RWPE1 (cell line): ENCODE measurements around the gene LCN12.
A peak's percentile ranks its signal among the peaks of the same experiment; 100 is the strongest.

Experiments
- CTCF ChIA-PET: fragments of 350-600 bp; sonication (Branson Sonifier 250); formaldehyde crosslinking; extraction: SDS; loops from one replicate; lab custom pipeline; 2021; lab: Yijun Ruan, JAX
- POLR2A ChIA-PET: fragments of 400-600 bp; formaldehyde crosslinking; extraction: SDS; loops from one replicate; lab custom pipeline; 2020; ENCODE audit warnings: antibody characterized with exemption; ENCODE audit not compliant: low non-redundant PET; lab: Yijun Ruan, JAX
- DNase-seq: peaks from one replicate; pipeline ENCODE4 v3.0.0; 2012; ENCODE audit warnings: low spot score
- H3K27ac ChIP-seq: fragments of 450-650 bp; 2 replicates; pipeline ENCODE4 v1.5.1; 2017
- TF ChIP-seq, protein P1 (sequence below): fragments of 450-650 bp; conservative IDR thresholded peaks from 2 replicates; pipeline ENCODE4 v1.5.1; 2017; ENCODE audit warnings: low read depth, mild to moderate bottlenecking

Gene LCN12

DNA sequence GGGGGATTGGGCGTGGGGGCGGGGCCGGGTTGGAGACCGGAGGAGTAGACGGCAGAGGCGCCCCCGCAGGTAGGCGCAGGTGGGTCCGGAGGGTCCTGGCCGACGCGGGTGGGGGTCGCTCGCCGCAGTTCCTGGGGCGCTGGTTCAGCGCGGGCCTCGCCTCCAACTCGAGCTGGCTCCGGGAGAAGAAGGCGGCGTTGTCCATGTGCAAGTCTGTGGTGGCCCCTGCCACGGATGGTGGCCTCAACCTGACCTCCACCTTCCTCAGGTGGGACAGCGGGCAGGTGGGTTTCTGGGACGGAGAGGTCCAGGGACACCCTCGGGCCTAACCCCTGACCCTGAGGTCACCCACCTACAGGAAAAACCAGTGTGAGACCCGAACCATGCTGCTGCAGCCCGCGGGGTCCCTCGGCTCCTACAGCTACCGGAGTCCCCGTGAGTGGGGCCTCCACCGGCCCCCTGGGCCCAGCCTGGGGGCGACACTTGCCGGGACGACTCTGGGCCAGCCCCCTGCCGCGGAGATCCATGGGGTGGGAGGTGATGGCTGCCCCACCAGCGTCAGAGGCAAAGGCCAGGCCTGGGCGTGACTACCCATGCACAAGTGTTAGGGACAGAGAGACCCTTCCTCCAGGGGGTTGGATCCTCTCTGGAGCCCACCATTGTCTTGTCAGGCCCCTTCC, 26.9 kb downstream of the LCN12 start:
- ChIA-PET CTCF (interaction anchor here (1.0 kb wide), 1 partner anchor 56 kb away, joined by 5 read pairs; no protein-coding TSS in a partner anchor), POLR2A (interaction anchor here (0.6 to 1.2 kb wide), 3 partner anchors 10 to 17 kb away, joined by 3 to 5 read pairs (median 3); partner anchors contain the start of gene CLIC3)
- no peak for DNase-seq
- TF ChIP-seq, protein P1, sequence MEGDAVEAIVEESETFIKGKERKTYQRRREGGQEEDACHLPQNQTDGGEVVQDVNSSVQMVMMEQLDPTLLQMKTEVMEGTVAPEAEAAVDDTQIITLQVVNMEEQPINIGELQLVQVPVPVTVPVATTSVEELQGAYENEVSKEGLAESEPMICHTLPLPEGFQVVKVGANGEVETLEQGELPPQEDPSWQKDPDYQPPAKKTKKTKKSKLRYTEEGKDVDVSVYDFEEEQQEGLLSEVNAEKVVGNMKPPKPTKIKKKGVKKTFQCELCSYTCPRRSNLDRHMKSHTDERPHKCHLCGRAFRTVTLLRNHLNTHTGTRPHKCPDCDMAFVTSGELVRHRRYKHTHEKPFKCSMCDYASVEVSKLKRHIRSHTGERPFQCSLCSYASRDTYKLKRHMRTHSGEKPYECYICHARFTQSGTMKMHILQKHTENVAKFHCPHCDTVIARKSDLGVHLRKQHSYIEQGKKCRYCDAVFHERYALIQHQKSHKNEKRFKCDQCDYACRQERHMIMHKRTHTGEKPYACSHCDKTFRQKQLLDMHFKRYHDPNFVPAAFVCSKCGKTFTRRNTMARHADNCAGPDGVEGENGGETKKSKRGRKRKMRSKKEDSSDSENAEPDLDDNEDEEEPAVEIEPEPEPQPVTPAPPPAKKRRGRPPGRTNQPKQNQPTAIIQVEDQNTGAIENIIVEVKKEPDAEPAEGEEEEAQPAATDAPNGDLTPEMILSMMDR: no peak
- H3K27ac ChIP-seq: peak overlapping the region; percentile 57

DNA sequence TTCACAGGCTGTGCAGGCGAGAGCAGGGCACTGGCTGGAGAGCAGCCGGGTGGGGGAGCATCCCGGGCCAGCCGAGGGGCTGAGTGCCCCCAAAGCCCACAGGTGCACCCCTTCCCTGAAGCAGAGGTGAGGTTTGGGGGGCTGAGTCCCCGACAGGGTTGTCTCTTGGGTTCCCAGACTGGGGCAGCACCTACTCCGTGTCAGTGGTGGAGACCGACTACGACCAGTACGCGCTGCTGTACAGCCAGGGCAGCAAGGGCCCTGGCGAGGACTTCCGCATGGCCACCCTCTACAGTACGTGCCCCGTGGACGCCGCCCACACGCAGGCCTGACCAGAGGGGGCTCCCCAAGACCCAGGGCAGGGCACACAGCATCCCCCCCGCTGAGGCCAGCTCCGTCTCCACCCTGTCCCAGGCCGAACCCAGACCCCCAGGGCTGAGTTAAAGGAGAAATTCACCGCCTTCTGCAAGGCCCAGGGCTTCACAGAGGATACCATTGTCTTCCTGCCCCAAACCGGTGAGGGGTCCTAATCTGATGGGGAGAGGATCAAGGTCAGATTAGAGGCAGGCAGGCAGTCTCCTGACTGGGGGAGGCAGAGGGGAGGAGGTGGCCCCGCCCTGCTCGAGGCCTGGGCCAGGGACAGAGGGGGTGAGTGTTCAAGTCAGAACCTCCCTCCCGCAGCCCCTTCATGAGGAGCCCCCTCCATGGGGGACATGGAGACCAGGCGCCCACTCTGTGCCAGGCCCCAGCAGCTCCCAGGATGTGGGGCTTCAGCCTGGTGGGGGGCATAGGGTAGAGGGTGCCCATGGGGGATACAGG, 27.9 kb downstream of the LCN12 start:
- CTCF ChIA-PET: interaction anchor here (0.6 to 1.1 kb wide), 3 partner anchors 9 to 531 kb away, joined by 3 read pairs; no protein-coding TSS in a partner anchor
- TF ChIP-seq, protein P1: no peak
- POLR2A ChIA-PET: no interaction called here
- DNase-seq: no peak
- H3K27ac ChIP-seq: peak overlapping the region; percentile 57

DNA sequence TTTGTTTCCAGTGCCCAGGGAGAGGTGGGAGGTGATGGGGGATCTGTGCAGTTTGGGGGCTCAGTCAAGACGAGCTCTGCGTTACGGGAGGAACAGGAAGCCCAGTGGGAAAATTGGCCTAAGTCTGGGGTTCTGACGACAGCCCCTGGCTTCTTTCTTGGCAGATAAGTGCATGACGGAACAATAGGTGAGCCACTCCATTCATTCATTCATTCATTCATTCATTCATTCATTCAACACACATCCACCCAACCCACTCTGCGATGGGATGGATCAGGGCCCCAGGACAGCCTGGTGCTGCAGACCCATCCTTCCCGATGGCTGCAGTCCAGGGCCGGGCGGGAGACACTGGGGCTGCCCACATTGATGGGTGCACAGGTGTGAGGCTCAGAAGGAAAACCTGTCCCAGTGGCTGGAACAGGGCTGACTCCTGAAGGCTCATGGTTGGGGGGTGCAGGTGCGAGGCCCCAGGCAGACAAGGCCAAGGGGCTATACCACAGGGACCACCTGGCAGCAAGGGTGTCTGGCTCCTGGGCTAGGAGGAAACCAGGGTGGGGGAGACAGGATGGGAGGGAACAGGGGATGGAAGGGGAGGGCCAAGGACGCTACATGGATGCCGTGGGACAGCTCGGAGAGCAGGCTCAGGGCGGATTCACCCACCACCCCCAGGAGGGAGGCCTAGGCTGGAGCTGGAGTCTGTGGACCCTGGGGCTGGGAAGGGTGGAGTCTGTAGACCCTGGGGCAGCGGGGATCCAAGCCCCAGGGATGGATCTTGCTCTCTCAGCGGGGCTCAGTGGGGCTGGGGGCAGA, 28.8 kb downstream of the LCN12 start:
- CTCF ChIA-PET: interaction anchor here (0.6 to 1.4 kb wide), 6 partner anchors 10 to 530 kb away, joined by 3 to 4 read pairs (median 3); no protein-coding TSS in a partner anchor
- TF ChIP-seq, protein P1: no peak
- peak overlapping the region; percentile 57 for H3K27ac ChIP-seq
- POLR2A ChIA-PET: no interaction called here
- no peak for DNase-seq

DNA sequence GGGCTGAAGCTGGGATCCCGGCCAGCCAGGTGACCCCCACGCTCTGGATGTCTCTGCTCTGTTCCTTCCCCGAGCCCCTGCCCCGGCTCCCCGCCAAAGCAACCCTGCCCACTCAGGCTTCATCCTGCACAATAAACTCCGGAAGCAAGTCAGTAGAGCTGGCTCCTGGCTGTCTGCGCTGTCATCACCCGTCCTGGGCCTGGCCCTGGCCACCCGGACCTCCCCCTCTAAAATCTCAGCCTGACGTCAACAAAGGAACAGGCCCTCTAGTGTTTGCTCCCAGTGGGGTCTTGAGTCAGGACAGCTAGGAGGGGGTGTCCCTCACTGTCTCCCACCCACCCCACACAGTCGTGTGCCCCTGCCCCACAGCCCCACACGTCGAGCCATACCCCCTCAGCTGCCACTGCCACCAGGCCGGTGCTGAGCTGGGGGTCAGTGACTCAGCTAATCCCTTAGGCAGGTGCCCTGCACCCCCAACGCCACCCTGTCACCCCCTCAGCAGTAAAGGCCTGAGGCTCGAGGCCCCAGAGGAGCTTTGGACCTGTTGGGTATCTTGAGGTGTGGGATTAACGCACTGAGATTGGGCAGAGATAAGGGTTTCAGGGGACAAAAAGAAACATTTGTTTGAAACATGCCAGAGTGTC, 29.6 kb downstream of the LCN12 start:
- ChIA-PET POLR2A (no interaction called here), CTCF (interaction anchor here (0.9 to 1.4 kb wide), 2 partner anchors 9 to 47 kb away, joined by 3 to 4 read pairs; no protein-coding TSS in a partner anchor)
- DNase-seq: no peak
- TF ChIP-seq, protein P1: no peak
- peak overlapping the region; percentile 57 for H3K27ac ChIP-seq

DNA sequence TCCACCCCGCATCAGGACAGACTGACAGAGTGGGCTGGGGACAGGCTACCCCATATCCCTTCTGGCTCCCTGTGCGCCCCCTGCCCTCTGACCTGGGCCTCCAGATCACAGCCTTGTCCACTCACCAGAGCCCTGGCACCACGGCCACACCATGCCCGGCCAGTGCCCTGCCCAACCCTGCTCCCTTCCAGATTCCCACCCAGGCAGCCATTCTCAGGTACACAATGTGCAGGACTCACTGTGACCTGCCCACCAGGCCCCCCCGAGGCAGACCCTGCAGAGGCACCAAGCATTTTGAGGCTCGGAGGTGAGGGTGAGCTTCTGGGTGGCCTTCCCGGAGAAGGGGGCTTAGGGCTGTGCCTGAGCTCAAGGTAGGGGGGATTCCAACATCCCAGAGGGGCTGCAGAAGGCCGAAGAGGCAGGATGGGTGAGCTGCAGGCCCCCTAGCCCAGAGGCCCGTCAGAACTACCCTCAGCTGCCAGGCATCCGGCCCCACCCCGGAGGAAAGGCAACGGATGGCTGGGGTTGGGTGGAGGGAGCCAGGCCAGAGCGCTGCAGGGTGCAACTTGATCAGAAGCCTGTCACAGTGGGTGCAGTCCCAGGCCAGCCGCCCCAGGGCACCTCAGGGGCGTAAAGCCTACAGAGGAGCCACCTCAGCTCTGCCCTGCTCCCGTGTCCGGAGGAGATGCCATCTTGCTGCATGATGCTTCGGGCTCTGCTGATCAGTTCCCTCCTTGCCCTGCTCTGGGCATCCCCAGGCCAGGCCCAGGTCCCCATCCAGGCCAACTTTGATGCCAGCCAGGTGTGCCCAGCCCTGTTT, 30.4 kb downstream of the LCN12 start, which contains the start of gene LCNL1:
Gene LCNL1 (plus strand): TSS at position 762 of the 820 bp plus-strand sequence. CDS start 594 bp downstream, outside the sequence.
- TF ChIP-seq, protein P1: no peak
- ChIA-PET CTCF (interaction anchor here (1.0 to 1.4 kb wide), 2 partner anchors 8 to 38 kb away, joined by 3 to 6 read pairs; no protein-coding TSS in a partner anchor), POLR2A (no interaction called here)
- no peak for DNase-seq
- H3K27ac ChIP-seq: peak within 1 kb of the TSS; percentile 57
